HEK293 (cell line): ENCODE measurements around the gene SPECC1L.

Source experiments
- ATF2 ChIP-seq: fragments of 450-650 bp; formaldehyde crosslinking; IDR thresholded peaks from 2 replicates; pipeline ENCODE4 v1.5.1; 2016; ENCODE audit warnings: missing biosample characterization, missing genetic modification characterization, low read depth
- HIC1 ChIP-seq: fragments of 450-650 bp; formaldehyde crosslinking; IDR thresholded peaks from 2 replicates; pipeline ENCODE4 v1.5.1; 2016; ENCODE audit warnings: missing biosample characterization, missing genetic modification characterization
- HOXD13 ChIP-seq: sonication (generic); formaldehyde crosslinking; IDR thresholded peaks from 2 replicates; pipeline ENCODE4 v1.8.0; 2022; ENCODE audit warnings: missing genetic modification reagents, borderline replicate concordance
- KLF10 ChIP-seq: fragments of 450-650 bp; IDR thresholded peaks from 2 replicates; pipeline ENCODE4 v1.5.1; 2018; ENCODE audit warnings: missing biosample characterization, mild to moderate bottlenecking, missing genetic modification characterization
- KLF8 ChIP-seq: fragments of 450-650 bp; formaldehyde crosslinking; IDR thresholded peaks from 2 replicates; pipeline ENCODE4 v1.5.1; 2016; ENCODE audit warnings: missing biosample characterization, missing genetic modification characterization
- MZF1 ChIP-seq: fragments of 450-650 bp; formaldehyde crosslinking; IDR thresholded peaks from 2 replicates; pipeline ENCODE4 v1.5.1; 2017; ENCODE audit warnings: missing biosample characterization, missing genetic modification characterization, borderline replicate concordance
- PATZ1 ChIP-seq: fragments of 450-650 bp; formaldehyde crosslinking; IDR thresholded peaks from 2 replicates; pipeline ENCODE4 v1.5.1; 2016; ENCODE audit warnings: missing biosample characterization, missing genetic modification characterization
- PRDM2 ChIP-seq: fragments of 450-650 bp; formaldehyde crosslinking; IDR thresholded peaks from 2 replicates; pipeline ENCODE4 v1.5.1; 2016; ENCODE audit warnings: missing biosample characterization, missing genetic modification characterization, borderline replicate concordance
- SETDB1 ChIP-seq: IDR thresholded peaks from one replicate; pipeline ENCODE4 v1.6.1; 2017; ENCODE audit warnings: mild to moderate bottlenecking, low read length, moderate library complexity, mixed read lengths; ENCODE audit not compliant: insufficient read length
- ZBTB20 ChIP-seq: fragments of 450-650 bp; formaldehyde crosslinking; IDR thresholded peaks from 2 replicates; pipeline ENCODE4 v1.5.1; 2016; ENCODE audit warnings: missing biosample characterization, missing genetic modification characterization
- ZNF112 ChIP-seq: fragments of 450-650 bp; formaldehyde crosslinking; IDR thresholded peaks from 2 replicates; pipeline ENCODE4 v1.5.0; 2017; ENCODE audit warnings: missing biosample characterization, missing genetic modification characterization
- ZNF214 ChIP-seq: fragments of 450-650 bp; formaldehyde crosslinking; IDR thresholded peaks from 2 replicates; pipeline ENCODE4 v1.5.1; 2017; ENCODE audit warnings: missing biosample characterization, mild to moderate bottlenecking, missing genetic modification characterization, borderline replicate concordance
- ZNF223 ChIP-seq: fragments of 450-650 bp; formaldehyde crosslinking; IDR thresholded peaks from 2 replicates; pipeline ENCODE4 v1.5.1; 2016; ENCODE audit warnings: missing biosample characterization, missing genetic modification characterization
- ZNF26 ChIP-seq: fragments of 450-650 bp; formaldehyde crosslinking; IDR thresholded peaks from 2 replicates; pipeline ENCODE4 v1.5.1; 2016; ENCODE audit warnings: missing biosample characterization, missing genetic modification characterization
- ZNF274 ChIP-seq, 2 experiments: fragments of 200-500 bp in 1 of 2; fragments of 450-650 bp in 1 of 2; sonication (Bioruptor generic) in 1 of 2; formaldehyde crosslinking in 1 of 2; IDR thresholded peaks; 2 replicates each; pipeline versions ENCODE4 v1.5.1 to v1.6.1; 2014 to 2016; ENCODE audit warnings: borderline replicate concordance in 1 of 2, inconsistent platforms in 1 of 2, low read length in 1 of 2, missing biosample characterization in 1 of 2, missing genetic modification characterization in 1 of 2
- ZNF280C ChIP-seq: fragments of 450-650 bp; formaldehyde crosslinking; IDR thresholded peaks from 2 replicates; pipeline ENCODE4 v1.5.1; 2016; ENCODE audit warnings: missing biosample characterization, missing genetic modification characterization
- ZNF416 ChIP-seq: fragments of 450-650 bp; formaldehyde crosslinking; IDR thresholded peaks from 2 replicates; pipeline ENCODE4 v1.5.1; 2016; ENCODE audit warnings: missing biosample characterization, missing genetic modification characterization
- ZNF560 ChIP-seq: fragments of 450-650 bp; formaldehyde crosslinking; IDR thresholded peaks from 2 replicates; pipeline ENCODE4 v1.5.1; 2017; ENCODE audit warnings: missing biosample characterization, missing genetic modification characterization, borderline replicate concordance
- ZNF571 ChIP-seq: fragments of 450-650 bp; formaldehyde crosslinking; IDR thresholded peaks from 2 replicates; pipeline ENCODE4 v1.5.0; 2017; ENCODE audit warnings: missing biosample characterization, missing genetic modification characterization
- ZNF654 ChIP-seq: fragments of 450-650 bp; formaldehyde crosslinking; IDR thresholded peaks from 2 replicates; pipeline ENCODE4 v1.5.1; 2016; ENCODE audit warnings: low read depth, missing biosample characterization, missing genetic modification characterization
- ZNF658 ChIP-seq: fragments of 450-650 bp; formaldehyde crosslinking; IDR thresholded peaks from 2 replicates; pipeline ENCODE4; 2016; ENCODE audit warnings: missing biosample characterization, missing genetic modification characterization
- ZNF76 ChIP-seq: fragments of 450-650 bp; formaldehyde crosslinking; IDR thresholded peaks from 2 replicates; pipeline ENCODE4; 2016; ENCODE audit warnings: low read depth, missing biosample characterization, missing genetic modification characterization, borderline replicate concordance

Gene SPECC1L

GRCh38 chr22:24270556-24271385 lies at the start of gene SPECC1L (continued):
- no peak for TF ChIP-seq HIC1 (tag by site-specific recombination)
- TF ChIP-seq ZNF26, result no peak
- TF ChIP-seq ZNF571 (tag by site-specific recombination), result no peak
- TF ChIP-seq ZNF560 (tag by site-specific recombination), result no peak
- no peak for TF ChIP-seq ATF2 (tag by site-specific recombination)
- peak; percentile 74 for TF ChIP-seq PATZ1
- TF ChIP-seq ZNF112 (tag by site-specific recombination), result no peak
- peak; percentile 58 for TF ChIP-seq ZNF76 (tag by site-specific recombination)
- no peak for TF ChIP-seq PRDM2
- TF ChIP-seq ZNF654 (tag by site-specific recombination), result no peak
- TF ChIP-seq HOXD13 (CRISPR knock-in tag), result no peak
- no peak for TF ChIP-seq ZNF274 (IDR thresholded peaks at IDR 0.05; ENCODE audit: low read length)
- TF ChIP-seq ZNF274 (tag by site-specific recombination; IDR thresholded peaks at IDR 0.05; ENCODE audit: borderline replicate concordance), result no peak
- peak; percentile 96 for TF ChIP-seq ZBTB20 (tag by site-specific recombination)
- peak; percentile 96 for TF ChIP-seq KLF8 (tag by site-specific recombination)
- no peak for TF ChIP-seq ZNF280C (tag by site-specific recombination)
- TF ChIP-seq MZF1 (tag by site-specific recombination), result 0 out of 2 replicates have a peak, but pooled peaks have one; percentile 38
- TF ChIP-seq SETDB1, result no peak
- peak; percentile 93 for TF ChIP-seq KLF10 (tag by site-specific recombination)
- TF ChIP-seq ZNF223 (tag by site-specific recombination), result no peak
- TF ChIP-seq ZNF416 (tag by site-specific recombination), result no peak
- no peak for TF ChIP-seq ZNF214 (tag by site-specific recombination)
- TF ChIP-seq ZNF658 (tag by site-specific recombination), result no peak
